ENCODE data around the gene TRIM67. TPM values are rescaled to one million over a fixed set of nuclear protein-coding genes. Genes with fewer than 3 reads are reported as not detected.

TRIM67 gene
- total RNA-seq, 1 experiment from 2014 or later = 0.06 TPM

DNA sequence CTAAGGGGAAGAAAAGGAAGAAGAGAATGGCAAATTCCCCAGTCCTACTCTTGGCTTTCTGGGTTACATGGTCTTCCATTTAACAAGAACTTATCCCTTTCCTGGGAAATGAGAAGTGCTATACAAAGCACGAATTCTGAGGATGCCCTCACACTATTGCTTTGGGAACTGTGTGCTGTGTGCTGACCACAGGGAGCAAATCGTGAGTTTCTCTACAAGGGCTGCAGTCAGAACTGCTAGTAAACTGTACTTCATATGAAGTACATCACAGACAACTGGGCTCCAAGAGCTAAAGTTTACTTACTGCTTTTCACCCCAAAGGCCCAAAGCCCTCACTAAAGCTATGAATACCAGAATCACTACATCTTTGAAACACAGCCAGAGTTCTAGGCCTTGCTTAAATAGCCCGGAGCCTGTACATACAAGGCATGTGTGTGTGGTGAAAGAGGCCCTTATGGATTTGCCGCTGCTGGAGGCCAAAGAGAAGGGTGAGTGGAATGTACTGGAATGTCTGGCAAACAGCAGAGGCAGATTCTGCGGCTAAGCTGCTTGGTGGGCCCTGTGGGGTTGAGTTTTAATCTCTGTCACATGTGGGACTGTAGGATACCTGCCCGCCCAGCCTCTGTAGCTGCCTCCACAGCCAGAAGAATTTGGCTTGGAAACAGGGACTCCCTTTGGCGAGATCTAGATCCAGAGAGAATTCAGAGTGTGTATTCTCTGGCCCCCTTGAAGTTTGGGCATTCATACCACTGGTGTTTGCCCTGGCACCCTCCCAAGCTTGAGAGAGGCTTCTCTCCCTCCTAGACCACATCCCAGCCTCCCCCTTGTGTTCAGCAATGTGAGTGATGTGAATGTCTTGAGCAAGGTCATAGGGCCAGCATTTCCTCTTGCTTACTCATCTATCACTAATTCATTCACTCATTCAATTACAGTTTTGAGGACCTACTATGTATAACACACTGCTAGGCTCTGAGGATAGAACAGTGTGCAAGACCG, 21.9 kb upstream of the TRIM67 start:
- POLR2A ChIA-PET (ENCODE audit: low non-redundant PET) = no interaction called here
- no peak for DNase-seq (ENCODE audit: low spot score)

DNA sequence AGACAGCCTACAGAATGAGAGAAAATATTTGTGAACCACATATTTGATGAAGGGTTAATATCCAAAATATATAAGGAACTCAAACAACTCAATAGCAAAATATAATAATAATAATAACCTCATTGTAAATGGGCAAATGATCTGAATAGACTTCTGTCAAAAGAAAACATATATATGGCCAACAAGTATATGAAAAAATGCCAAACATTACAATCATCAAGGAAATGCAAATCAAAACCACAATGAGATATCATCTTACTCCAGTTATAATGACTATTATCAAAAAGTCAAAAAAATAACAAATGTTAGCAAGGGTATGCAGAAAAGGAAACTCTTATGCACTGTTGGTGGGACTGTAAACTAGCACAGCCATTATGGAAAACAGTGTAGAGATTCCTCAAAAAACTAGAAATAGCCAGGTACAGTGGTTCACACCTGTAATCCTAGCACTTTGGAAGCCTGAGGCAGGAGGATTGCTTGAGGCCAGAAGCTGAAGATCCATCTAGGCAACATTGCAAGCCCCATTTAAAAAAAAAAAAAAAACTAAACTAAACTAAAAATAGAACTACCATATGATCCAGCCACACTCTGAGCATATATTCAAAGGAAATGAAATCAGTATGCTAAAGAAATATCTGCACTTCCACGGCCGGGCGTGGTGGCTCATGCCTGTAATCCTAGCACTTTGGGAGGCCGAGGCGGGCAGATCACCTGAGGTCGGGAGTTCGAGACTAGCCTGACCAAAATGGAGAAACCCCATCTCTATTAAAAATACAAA, 17.3 kb upstream of the TRIM67 start:
- BruUV-seq (replicated peaks) = no TSS peak
- no peak for DNase-seq (ENCODE audit: low spot score)
- Histone ChIP-seq H3K27ac (ENCODE audit: low read depth, low read length, poor library complexity, severe bottlenecking) (no peak overlapping the region), H3K9me3 (ENCODE audit: low read depth, low read length, poor library complexity, severe bottlenecking) (no peaks in the 10 kb centered on the region), H3K4me3 (ENCODE audit: low read depth, low read length, poor library complexity, severe bottlenecking) (no peak overlapping the region), H3K4me1 (ENCODE audit: insufficient read depth, low read length, poor library complexity, severe bottlenecking) (no peaks in the 10 kb centered on the region), H3K27me3 (replicated peaks; ENCODE audit: insufficient read depth, low read depth, low read length, poor library complexity) (peaks cover 17% of the 10 kb centered on the region), H3K36me3 (ENCODE audit: insufficient read depth, low read length, poor library complexity, severe bottlenecking) (no peaks in the 10 kb centered on the region)
- ChIA-PET CTCF (no interaction called here), POLR2A (ENCODE audit: low non-redundant PET) (no interaction called here)
- TF ChIP-seq EZH2 (IDR thresholded peaks at IDR 0.05; ENCODE audit: borderline replicate concordance, low read depth, low read length, poor library complexity, severe bottlenecking) = no peak
- TF ChIP-seq, protein P1, sequence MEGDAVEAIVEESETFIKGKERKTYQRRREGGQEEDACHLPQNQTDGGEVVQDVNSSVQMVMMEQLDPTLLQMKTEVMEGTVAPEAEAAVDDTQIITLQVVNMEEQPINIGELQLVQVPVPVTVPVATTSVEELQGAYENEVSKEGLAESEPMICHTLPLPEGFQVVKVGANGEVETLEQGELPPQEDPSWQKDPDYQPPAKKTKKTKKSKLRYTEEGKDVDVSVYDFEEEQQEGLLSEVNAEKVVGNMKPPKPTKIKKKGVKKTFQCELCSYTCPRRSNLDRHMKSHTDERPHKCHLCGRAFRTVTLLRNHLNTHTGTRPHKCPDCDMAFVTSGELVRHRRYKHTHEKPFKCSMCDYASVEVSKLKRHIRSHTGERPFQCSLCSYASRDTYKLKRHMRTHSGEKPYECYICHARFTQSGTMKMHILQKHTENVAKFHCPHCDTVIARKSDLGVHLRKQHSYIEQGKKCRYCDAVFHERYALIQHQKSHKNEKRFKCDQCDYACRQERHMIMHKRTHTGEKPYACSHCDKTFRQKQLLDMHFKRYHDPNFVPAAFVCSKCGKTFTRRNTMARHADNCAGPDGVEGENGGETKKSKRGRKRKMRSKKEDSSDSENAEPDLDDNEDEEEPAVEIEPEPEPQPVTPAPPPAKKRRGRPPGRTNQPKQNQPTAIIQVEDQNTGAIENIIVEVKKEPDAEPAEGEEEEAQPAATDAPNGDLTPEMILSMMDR (conservative IDR thresholded peaks at IDR 0.05; ENCODE audit: low read depth, low read length) = no peak
- intact Hi-C loops (cut with micrococcal nuclease; ENCODE audit: unreplicated experiment) = no loop called here

More for the DNA sequence above, 21.9 kb upstream of the TRIM67 start:
- Histone ChIP-seq H3K4me3 (ENCODE audit: low read depth, low read length, poor library complexity, severe bottlenecking) (no peak overlapping the region), H3K9me3 (ENCODE audit: low read depth, low read length, poor library complexity, severe bottlenecking) (no peaks in the 10 kb centered on the region), H3K27me3 (replicated peaks; ENCODE audit: insufficient read depth, low read depth, low read length, poor library complexity) (no peaks in the 10 kb centered on the region), H3K27ac (ENCODE audit: low read depth, low read length, poor library complexity, severe bottlenecking) (no peak overlapping the region), H3K36me3 (ENCODE audit: insufficient read depth, low read length, poor library complexity, severe bottlenecking) (no peaks in the 10 kb centered on the region), H3K4me1 (ENCODE audit: insufficient read depth, low read length, poor library complexity, severe bottlenecking) (no peaks in the 10 kb centered on the region)
- TF ChIP-seq, protein P1 (conservative IDR thresholded peaks at IDR 0.05; ENCODE audit: low read depth, low read length) = no peak
- no peak for TF ChIP-seq EZH2 (IDR thresholded peaks at IDR 0.05; ENCODE audit: borderline replicate concordance, low read depth, low read length, poor library complexity, severe bottlenecking)
- intact Hi-C loops (cut with micrococcal nuclease; ENCODE audit: unreplicated experiment) = no loop called here
- CTCF ChIA-PET = no interaction called here
- no TSS peak for BruUV-seq (replicated peaks)

DNA sequence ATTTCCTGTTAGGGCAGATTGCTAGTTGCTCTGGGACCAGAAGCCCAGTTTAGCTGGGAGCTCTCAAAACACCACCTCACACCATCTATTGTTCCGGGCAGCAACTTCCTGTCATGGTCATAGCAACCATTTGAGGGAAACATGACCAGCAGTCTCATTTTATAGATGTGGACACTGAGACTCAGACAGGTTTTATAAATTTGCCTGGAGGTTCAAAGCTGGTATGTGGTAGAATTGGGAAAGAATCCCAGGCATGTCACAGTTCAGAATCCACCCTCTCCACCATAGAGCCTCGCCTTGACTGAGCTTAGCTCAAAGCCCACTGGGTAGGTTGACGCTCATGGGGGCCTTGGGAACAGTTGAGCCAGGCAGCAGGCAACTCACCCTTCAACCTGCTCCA, 14.0 kb upstream of the TRIM67 start:
- Histone ChIP-seq H3K4me3 (ENCODE audit: low read depth, low read length, poor library complexity, severe bottlenecking) (no peak overlapping the region), H3K27ac (ENCODE audit: low read depth, low read length, poor library complexity, severe bottlenecking) (no peak overlapping the region), H3K4me1 (ENCODE audit: insufficient read depth, low read length, poor library complexity, severe bottlenecking) (no peaks in the 10 kb centered on the region), H3K27me3 (replicated peaks; ENCODE audit: insufficient read depth, low read depth, low read length, poor library complexity) (peaks cover 17% of the 10 kb centered on the region), H3K36me3 (ENCODE audit: insufficient read depth, low read length, poor library complexity, severe bottlenecking) (no peaks in the 10 kb centered on the region), H3K9me3 (ENCODE audit: low read depth, low read length, poor library complexity, severe bottlenecking) (no peaks in the 10 kb centered on the region)
- BruUV-seq (replicated peaks) = no TSS peak
- TF ChIP-seq EZH2 (IDR thresholded peaks at IDR 0.05; ENCODE audit: borderline replicate concordance, low read depth, low read length, poor library complexity, severe bottlenecking) = no peak
- TF ChIP-seq, protein P1 (conservative IDR thresholded peaks at IDR 0.05; ENCODE audit: low read depth, low read length) = no peak
- no peak for DNase-seq (ENCODE audit: low spot score)
- ChIA-PET POLR2A (ENCODE audit: low non-redundant PET) (no interaction called here), CTCF (no interaction called here)
- intact Hi-C loops (cut with micrococcal nuclease; ENCODE audit: unreplicated experiment) = no loop called here

Data from A673 (cell line).